D721Med (cell line): ENCODE data around the gene MCL1.
A peak's percentile ranks its signal among the peaks of the same experiment; 100 is the strongest.

ENCODE experiments used
- DNase-seq: peaks from one replicate; pipeline ENCODE4 v3.0.0; 2011; ENCODE audit warnings: low spot score; ENCODE audit not compliant: insufficient read length
- FAIRE-seq: peaks from 2 replicates; lab custom pipeline; 2011; peaks lifted over from hg19 to GRCh38; lab: Jason Lieb, UNC
- CTCF ChIP-seq: IDR thresholded peaks from 2 replicates; pipeline ENCODE4 v1.5.1; 2012; ENCODE audit warnings: mild to moderate bottlenecking, control low read depth; ENCODE audit not compliant: insufficient read depth; ENCODE audit errors: missing control alignments

Gene MCL1

GRCh38 chr1:150621497-150622302 is 42.3 kb upstream of the MCL1 start:
- no peak for DNase-seq
- no peak for FAIRE-seq
- peak; percentile 71 for TF ChIP-seq CTCF

- no peak for DNase-seq
- FAIRE-seq, result no peak
- no peak for TF ChIP-seq CTCF
These were observed 41.5 kb upstream of the MCL1 start for GRCh38 chr1:150620919-150621318.

- peak; percentile 53 for TF ChIP-seq CTCF
- FAIRE-seq (no peak), DNase-seq (no peak)
These were observed 40.4 kb upstream of the MCL1 start for GRCh38 chr1:150619576-150620509.

GRCh38 chr1:150615346-150616201 is 36.2 kb upstream of the MCL1 start:
- TF ChIP-seq CTCF, result no peak
- no peak for FAIRE-seq
- no peak for DNase-seq

GRCh38 chr1:150613061-150613920 is 33.9 kb upstream of the MCL1 start:
- FAIRE-seq (no peak), DNase-seq (no peak)
- no peak for TF ChIP-seq CTCF

GRCh38 chr1:150612014-150612345 is 32.6 kb upstream of the MCL1 start:
- DNase-seq (no peak), FAIRE-seq (no peak)
- no peak for TF ChIP-seq CTCF
